H1 (cell line): Measurements from ENCODE around the gene GOLGA6L25. TPM values are rescaled to one million over a fixed set of nuclear protein-coding genes. Genes with fewer than 3 reads are reported as not detected.
"Not testable (repeated sequence)": the region's sequence is repeated elsewhere in the genome, so short reads cannot be mapped to it uniquely, and the experiment has no call there.

Experiments used
- CTCF ChIA-PET: fragments of 300-600 bp; sonication (Branson Sonifier 250); formaldehyde crosslinking; loops from one replicate; lab custom pipeline; 2021; ENCODE audit not compliant: partially characterized antibody; lab: Charles Lee
- POLR2A ChIA-PET: fragments of 300-600 bp; sonication (Branson Sonifier 250); formaldehyde crosslinking; loops from one replicate; lab custom pipeline; 2021; ENCODE audit warnings: inconsistent platforms; ENCODE audit not compliant: partially characterized antibody; lab: Charles Lee
- DNase-seq, 2 experiments: peaks; one replicate each; pipeline versions ENCODE4 v3.0.0 to v3.0.0-alpha.2; 2010 to 2022; ENCODE audit warnings: low spot score in 2 of 2, low read depth in 1 of 2, mixed read lengths in 1 of 2
- FAIRE-seq: peaks from 2 replicates; lab custom pipeline; 2011; peaks lifted over from hg19 to GRCh38; lab: Jason Lieb, UNC
- H2AFZ ChIP-seq: 2 replicates; pipeline ENCODE4 v1.8.1; 2012; ENCODE audit warnings: low read length, inconsistent platforms
- H2AK5ac ChIP-seq: 2 replicates; pipeline ENCODE4 v1.6.1; 2013; ENCODE audit warnings: low read depth, low read length
- H2BK120ac ChIP-seq: replicated peaks from 2 replicates; pipeline ENCODE3; 2013; ENCODE audit warnings: low read depth, low read length, inconsistent platforms
- H2BK12ac ChIP-seq: 2 replicates; pipeline ENCODE4 v1.6.1; 2013; ENCODE audit warnings: low read depth, low read length
- H2BK15ac ChIP-seq: 2 replicates; pipeline ENCODE4 v1.6.1; 2013; ENCODE audit warnings: low read length
- H2BK20ac ChIP-seq: 2 replicates; pipeline ENCODE4 v1.6.1; 2013; ENCODE audit warnings: low read length
- H2BK5ac ChIP-seq: 2 replicates; pipeline ENCODE4 v1.6.1; 2013; ENCODE audit warnings: low read depth, low read length
- H3K14ac ChIP-seq: 2 replicates; pipeline ENCODE4 v1.6.1; 2013; ENCODE audit warnings: inconsistent platforms; ENCODE audit not compliant: insufficient read length
- H3K18ac ChIP-seq: 2 replicates; pipeline ENCODE4 v1.6.1; 2013; ENCODE audit warnings: low read length; ENCODE audit errors: extremely low read depth
- H3K23ac ChIP-seq: 2 replicates; pipeline ENCODE4 v1.6.1; 2013; ENCODE audit warnings: inconsistent platforms; ENCODE audit not compliant: insufficient read length
- H3K23me2 ChIP-seq: 2 replicates; pipeline ENCODE4 v1.6.1; 2013; ENCODE audit warnings: low read depth, low read length
- H3K27ac ChIP-seq: 2 replicates; pipeline ENCODE4 v1.6.1; 2011; ENCODE audit warnings: low read depth, low read length, inconsistent platforms
- H3K27me3 ChIP-seq, 4 experiments: replicated peaks in 1 of 4; 1 replicate in 1 of 4; 2 replicates in 3 of 4; pipeline versions ENCODE4 v1.6.1 to v1.8.1; 2011 to 2013; ENCODE audit warnings: low read length in 3 of 4, mild to moderate bottlenecking in 3 of 4, inconsistent platforms in 2 of 4, mixed read lengths in 2 of 4, moderate library complexity in 1 of 4; ENCODE audit not compliant: control insufficient read depth in 3 of 4, insufficient read depth in 3 of 4; ENCODE audit errors: extremely low read depth in 1 of 4
- H3K36me3 ChIP-seq, 4 experiments: 2 replicates each; pipeline versions ENCODE4 v1.6.1 to v1.8.1; 2011 to 2013; ENCODE audit warnings: mild to moderate bottlenecking in 4 of 4, low read length in 3 of 4, moderate library complexity in 2 of 4, control low read depth in 1 of 4, inconsistent platforms in 1 of 4; ENCODE audit not compliant: insufficient read depth in 4 of 4, control insufficient read depth in 2 of 4
- H3K4ac ChIP-seq: replicated peaks from 2 replicates; pipeline ENCODE3; 2013; ENCODE audit warnings: low read length, low read depth, mixed read lengths, inconsistent platforms; ENCODE audit not compliant: insufficient read length
- H3K4me1 ChIP-seq, 4 experiments: replicated peaks in 1 of 4; 1 replicate in 1 of 4; 2 replicates in 3 of 4; pipeline versions ENCODE4 v1.6.1 to v1.8.1; 2011 to 2013; ENCODE audit warnings: low read length in 3 of 4, inconsistent platforms in 2 of 4, mixed read lengths in 1 of 4; ENCODE audit not compliant: insufficient read depth in 4 of 4, control insufficient read depth in 3 of 4
- H3K4me2 ChIP-seq, 2 experiments: 2 replicates each; pipeline versions ENCODE4 v1.6.1 to v1.8.1; 2011 to 2013; ENCODE audit warnings: low read depth in 2 of 2, low read length in 2 of 2, control low read depth in 1 of 2, inconsistent platforms in 1 of 2, mild to moderate bottlenecking in 1 of 2; ENCODE audit not compliant: insufficient read depth in 1 of 2
- H3K4me3 ChIP-seq, 4 experiments: fragments of 200-600, 300-600 bp in 1 of 4; sonication (generic), shearing (Covaris generic), sonication (Bioruptor Twin) in 1 of 4; 2 replicates each; pipeline versions ENCODE4 v1.5.1 to v1.8.1; 2011 to 2016; ENCODE audit warnings: low read length in 4 of 4, low read depth in 3 of 4, control low read depth in 2 of 4, inconsistent platforms in 2 of 4, mild to moderate bottlenecking in 2 of 4, mixed read lengths in 1 of 4, moderate library complexity in 1 of 4; ENCODE audit not compliant: insufficient read depth in 2 of 4; ENCODE audit errors: extremely low read depth in 1 of 4
- H3K56ac ChIP-seq: replicated peaks from 2 replicates; pipeline ENCODE3; 2013; ENCODE audit warnings: low read depth, mild to moderate bottlenecking, mixed read lengths, low read length, inconsistent platforms; ENCODE audit not compliant: insufficient read length
- H3K79me1 ChIP-seq: 2 replicates; pipeline ENCODE4 v1.6.1; 2013; ENCODE audit warnings: low read depth, low read length, control low read depth
- H3K79me2 ChIP-seq, 2 experiments: 2 replicates each; pipeline versions ENCODE4 v1.6.1 to v1.8.1; 2012 to 2013; ENCODE audit warnings: low read length in 2 of 2, mild to moderate bottlenecking in 2 of 2, inconsistent platforms in 1 of 2; ENCODE audit not compliant: insufficient read depth in 2 of 2, control insufficient read depth in 1 of 2
- H3K9ac ChIP-seq, 4 experiments: replicated peaks in 1 of 4; 1 replicate in 1 of 4; 2 replicates in 3 of 4; pipeline versions ENCODE4 v1.6.1 to v1.8.1; 2011 to 2013; ENCODE audit warnings: low read depth in 3 of 4, low read length in 3 of 4, control low read depth in 2 of 4, mild to moderate bottlenecking in 2 of 4, moderate library complexity in 2 of 4, inconsistent platforms in 1 of 4; ENCODE audit errors: extremely low read depth in 1 of 4
- H3K9me3 ChIP-seq, 2 experiments: 2 replicates each; pipeline versions ENCODE4 v1.6.1 to v1.8.1; 2012 to 2013; ENCODE audit warnings: mild to moderate bottlenecking in 2 of 2, moderate library complexity in 2 of 2, control low read depth in 1 of 2, inconsistent platforms in 1 of 2, low read depth in 1 of 2, low read length in 1 of 2, mixed read lengths in 1 of 2; ENCODE audit not compliant: insufficient read depth in 2 of 2
- H4K20me1 ChIP-seq, 2 experiments: replicated peaks in 1 of 2; 2 replicates each; pipeline versions ENCODE3 to v1.8.1; 2011 to 2013; ENCODE audit warnings: inconsistent platforms in 2 of 2, low read length in 2 of 2, mild to moderate bottlenecking in 1 of 2; ENCODE audit not compliant: insufficient read depth in 2 of 2, control insufficient read depth in 1 of 2
- H4K5ac ChIP-seq: 2 replicates; pipeline ENCODE4 v1.6.1; 2013; ENCODE audit warnings: low read length, low read depth, mixed read lengths, inconsistent platforms; ENCODE audit not compliant: insufficient read length
- H4K8ac ChIP-seq: 2 replicates; pipeline ENCODE4 v1.8.0; 2013; ENCODE audit warnings: mild to moderate bottlenecking, moderate library complexity, low read length, inconsistent platforms; ENCODE audit not compliant: insufficient read depth; ENCODE audit errors: extremely low read depth
- H4K91ac ChIP-seq: replicated peaks from 2 replicates; pipeline ENCODE3; 2013; ENCODE audit warnings: low read length, mixed read lengths, inconsistent platforms; ENCODE audit not compliant: insufficient read length
- WGBS, 2 experiments: shearing (Covaris generic) in 1 of 2; methylation state at CpG; one replicate each; pipeline versions ENCODE4 v1.1.6 to v1.1.7; 2013 to 2015; ENCODE audit warnings: low lambda C conversion rate in 2 of 2, mixed read lengths in 2 of 2, inconsistent platforms in 1 of 2, low coverage in 1 of 2, missing lambda C conversion rate in 1 of 2; ENCODE audit not compliant: insufficient replicate concordance in 2 of 2, insufficient coverage in 1 of 2, insufficient read length in 1 of 2; ENCODE audit errors: extremely low coverage in 1 of 2, missing lambda C conversion rate in 1 of 2; 5-methylcytosine and 5-hydroxymethylcytosine counted together
- long read RNA-seq, 2 experiments: library from RNA in 1 of 2; library from capped mRNA in 1 of 2; stranded (forward); transcript quantifications; one replicate each; pipeline ENCODE4 v2.0.0, GENCODE V29; 2021; ENCODE audit warnings: inconsistent platforms in 1 of 2
- polyA minus RNA-seq, 3 experiments: library from RNA; depleted of rRNA, polyadenylated mRNA; stranded (reverse); fragments of >200 nt; gene quantifications; 1 replicate in 2 of 3; 2 replicates in 1 of 3; pipeline ENCODE4 v1.2.3, GENCODE V29; 2011
- polyA plus RNA-seq, 7 experiments: library from polyadenylated mRNA; depleted of rRNA in 3 of 7; stranded (reverse) in 5 of 7; unstranded in 2 of 7; fragments of >200 nt in 5 of 7; fragments of 200-250 nt in 2 of 7; gene quantifications; 1 replicate in 5 of 7; 2 replicates in 1 of 7; 4 replicates in 1 of 7; pipeline versions ENCODE4 v1.2.1 to v1.2.3, GENCODE V29; 2011 to 2013; ENCODE audit warnings: missing spikeins in 2 of 7, mixed read lengths in 2 of 7
- total RNA-seq: library from RNA; stranded (reverse); fragmentation: NEBNext Ultra II Directional; extraction: Animal tissue kit (Norgen Biotek cat#: 25700); gene quantifications from 2 replicates; pipeline ENCODE4 v1.2.1, GENCODE V29; 2021

GOLGA6L25 gene
- total RNA-seq, result not detected in 2 replicates
- not detected in 2 replicates for polyA plus RNA-seq (2011; rRNA removed)
- polyA plus RNA-seq (2011; cell fraction: cytosol; rRNA removed), result not detected
- not detected for polyA plus RNA-seq (2011; cell fraction: nucleus; rRNA removed)
- not detected in 4 replicates for polyA plus RNA-seq (2012, experiment 1 of 2)
- not detected for polyA plus RNA-seq (2012, experiment 2 of 2)
- polyA plus RNA-seq (2013, experiment 1 of 2), result not detected
- polyA plus RNA-seq (2013, experiment 2 of 2), result not detected
- not detected in 2 replicates for polyA minus RNA-seq (2011; rRNA and poly(A)+ RNA removed)
- polyA minus RNA-seq (2011; cell fraction: cytosol; rRNA and poly(A)+ RNA removed), result not detected
- polyA minus RNA-seq (2011; cell fraction: nucleus; rRNA and poly(A)+ RNA removed), result not detected
- long read RNA-seq, experiment 1, result 0 reads
- long read RNA-seq, experiment 2, result 0 reads

- H3K27ac ChIP-seq, DNase-seq, H3K9ac ChIP-seq, H2AFZ ChIP-seq, H3K9me3 ChIP-seq, H4K20me1 ChIP-seq, FAIRE-seq, H3K23ac ChIP-seq, H4K91ac ChIP-seq, H3K36me3 ChIP-seq, H2BK12ac ChIP-seq, H3K4me2 ChIP-seq, H4K5ac ChIP-seq, H3K4ac ChIP-seq, H3K18ac ChIP-seq, H3K23me2 ChIP-seq, H3K79me1 ChIP-seq, H3K56ac ChIP-seq, H2BK20ac ChIP-seq, H3K4me3 ChIP-seq, H3K27me3 ChIP-seq, POLR2A ChIA-PET, H4K8ac ChIP-seq, H2BK5ac ChIP-seq, H3K4me1 ChIP-seq, H3K14ac ChIP-seq, H2AK5ac ChIP-seq, H2BK15ac ChIP-seq, H3K79me2 ChIP-seq, CTCF ChIA-PET, H2BK120ac ChIP-seq: not testable (repeated sequence)
- no CpG with 5 or more reads among the region's 7 CpGs for WGBS, 2 experiments
These were observed at the start of gene GOLGA6L25 for GRCh38 chr15:28553268-28553667. GOLGA6L25 (plus strand) TSS chr15:28553568; CDS start chr15:28553629, 61 bp downstream.
